HL-60 (cell line): ENCODE data around the gene NEK9.

Experiments
- GABPA ChIP-seq: IDR thresholded peaks from 2 replicates; pipeline ENCODE4 v1.6.1; 2012; ENCODE audit warnings: low read depth
- POLR2AphosphoS5 ChIP-seq: IDR thresholded peaks from 2 replicates; pipeline ENCODE4 v1.6.1; 2012; ENCODE audit warnings: low read depth
- TF ChIP-seq, protein P1 (sequence below): IDR thresholded peaks from one replicate; pipeline ENCODE4 v1.5.1; 2011; ENCODE audit warnings: low read length, control low read depth, inconsistent platforms; ENCODE audit not compliant: insufficient read depth
- TF ChIP-seq, protein P2 (sequence below): IDR thresholded peaks from 2 replicates; pipeline ENCODE4 v1.6.1; 2012; ENCODE audit warnings: low read depth; ENCODE audit not compliant: insufficient replicate concordance

DNA sequence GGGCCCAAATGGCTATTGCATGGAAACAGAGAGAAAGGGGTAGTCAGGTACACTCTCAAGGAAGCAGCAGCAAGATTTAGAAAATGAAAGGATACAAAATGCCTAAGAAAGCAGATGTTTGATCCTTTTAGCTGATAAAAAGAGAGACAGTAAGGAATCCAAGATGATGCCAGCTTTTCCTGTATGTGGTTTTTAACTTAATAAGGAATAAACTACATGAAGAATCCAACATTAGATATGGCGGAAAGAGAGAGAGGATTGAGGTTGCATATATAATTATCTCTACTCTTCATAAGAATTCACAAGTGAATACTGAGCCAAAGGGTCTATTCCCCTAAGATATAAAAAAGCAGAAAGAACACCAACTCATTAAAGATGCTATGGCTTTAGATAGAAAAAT, 38.0 kb upstream of the NEK9 start:
- TF ChIP-seq, protein P1, sequence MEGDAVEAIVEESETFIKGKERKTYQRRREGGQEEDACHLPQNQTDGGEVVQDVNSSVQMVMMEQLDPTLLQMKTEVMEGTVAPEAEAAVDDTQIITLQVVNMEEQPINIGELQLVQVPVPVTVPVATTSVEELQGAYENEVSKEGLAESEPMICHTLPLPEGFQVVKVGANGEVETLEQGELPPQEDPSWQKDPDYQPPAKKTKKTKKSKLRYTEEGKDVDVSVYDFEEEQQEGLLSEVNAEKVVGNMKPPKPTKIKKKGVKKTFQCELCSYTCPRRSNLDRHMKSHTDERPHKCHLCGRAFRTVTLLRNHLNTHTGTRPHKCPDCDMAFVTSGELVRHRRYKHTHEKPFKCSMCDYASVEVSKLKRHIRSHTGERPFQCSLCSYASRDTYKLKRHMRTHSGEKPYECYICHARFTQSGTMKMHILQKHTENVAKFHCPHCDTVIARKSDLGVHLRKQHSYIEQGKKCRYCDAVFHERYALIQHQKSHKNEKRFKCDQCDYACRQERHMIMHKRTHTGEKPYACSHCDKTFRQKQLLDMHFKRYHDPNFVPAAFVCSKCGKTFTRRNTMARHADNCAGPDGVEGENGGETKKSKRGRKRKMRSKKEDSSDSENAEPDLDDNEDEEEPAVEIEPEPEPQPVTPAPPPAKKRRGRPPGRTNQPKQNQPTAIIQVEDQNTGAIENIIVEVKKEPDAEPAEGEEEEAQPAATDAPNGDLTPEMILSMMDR, result no peak
- no peak for TF ChIP-seq POLR2AphosphoS5
- TF ChIP-seq, protein P2, sequence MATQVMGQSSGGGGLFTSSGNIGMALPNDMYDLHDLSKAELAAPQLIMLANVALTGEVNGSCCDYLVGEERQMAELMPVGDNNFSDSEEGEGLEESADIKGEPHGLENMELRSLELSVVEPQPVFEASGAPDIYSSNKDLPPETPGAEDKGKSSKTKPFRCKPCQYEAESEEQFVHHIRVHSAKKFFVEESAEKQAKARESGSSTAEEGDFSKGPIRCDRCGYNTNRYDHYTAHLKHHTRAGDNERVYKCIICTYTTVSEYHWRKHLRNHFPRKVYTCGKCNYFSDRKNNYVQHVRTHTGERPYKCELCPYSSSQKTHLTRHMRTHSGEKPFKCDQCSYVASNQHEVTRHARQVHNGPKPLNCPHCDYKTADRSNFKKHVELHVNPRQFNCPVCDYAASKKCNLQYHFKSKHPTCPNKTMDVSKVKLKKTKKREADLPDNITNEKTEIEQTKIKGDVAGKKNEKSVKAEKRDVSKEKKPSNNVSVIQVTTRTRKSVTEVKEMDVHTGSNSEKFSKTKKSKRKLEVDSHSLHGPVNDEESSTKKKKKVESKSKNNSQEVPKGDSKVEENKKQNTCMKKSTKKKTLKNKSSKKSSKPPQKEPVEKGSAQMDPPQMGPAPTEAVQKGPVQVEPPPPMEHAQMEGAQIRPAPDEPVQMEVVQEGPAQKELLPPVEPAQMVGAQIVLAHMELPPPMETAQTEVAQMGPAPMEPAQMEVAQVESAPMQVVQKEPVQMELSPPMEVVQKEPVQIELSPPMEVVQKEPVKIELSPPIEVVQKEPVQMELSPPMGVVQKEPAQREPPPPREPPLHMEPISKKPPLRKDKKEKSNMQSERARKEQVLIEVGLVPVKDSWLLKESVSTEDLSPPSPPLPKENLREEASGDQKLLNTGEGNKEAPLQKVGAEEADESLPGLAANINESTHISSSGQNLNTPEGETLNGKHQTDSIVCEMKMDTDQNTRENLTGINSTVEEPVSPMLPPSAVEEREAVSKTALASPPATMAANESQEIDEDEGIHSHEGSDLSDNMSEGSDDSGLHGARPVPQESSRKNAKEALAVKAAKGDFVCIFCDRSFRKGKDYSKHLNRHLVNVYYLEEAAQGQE, result no peak
- no peak for TF ChIP-seq GABPA
